T-helper 1 cell treated with Interleukin-12 subunit alpha and Interleukin-12 subunit beta and Interleukin-4 antibody, amounts not matched to agents 30 μg/mL and 1 μg/mL, for 36 hours (primary cell): ENCODE measurements around the gene ZNF644.
A peak's percentile ranks its signal among the peaks of the same experiment; 100 is the strongest.

Source experiments
- H3K27ac Mint-ChIP-seq: one replicate; pipeline ENCODE4 v1.8.0; 2021; ENCODE audit warnings: mild to moderate bottlenecking, mixed read lengths
- H3K27me3 Mint-ChIP-seq: one replicate; pipeline ENCODE4 v1.8.0; 2021; ENCODE audit warnings: low read depth, mixed read lengths
- H3K36me3 Mint-ChIP-seq: one replicate; pipeline ENCODE4 v1.8.0; 2021; ENCODE audit warnings: low read depth, mixed read lengths
- H3K4me1 Mint-ChIP-seq: one replicate; pipeline ENCODE4 v1.8.0; 2021; ENCODE audit warnings: low read depth, mixed read lengths
- H3K4me3 Mint-ChIP-seq: one replicate; pipeline ENCODE4 v1.8.0; 2021; ENCODE audit warnings: mild to moderate bottlenecking, moderate library complexity, mixed read lengths
- H3K9me3 Mint-ChIP-seq: one replicate; pipeline ENCODE4 v1.8.0; 2021; ENCODE audit warnings: mixed read lengths

Gene ZNF644

GRCh38 chr1:91036894-91037829, 15.3 kb upstream of the ZNF644 start:
- Mint-ChIP-seq H3K36me3 (no peaks in the 10 kb centered on the region), H3K4me3 (no peak overlapping the region), H3K27ac (no peak overlapping the region), H3K27me3 (peaks cover 20% of the 10 kb centered on the region), H3K9me3 (peaks cover 4% of the 10 kb centered on the region), H3K4me1 (no peaks in the 10 kb centered on the region)

GRCh38 chr1:91032349-91032748, 10.5 kb upstream of the ZNF644 start:
- H3K4me1 Mint-ChIP-seq = no peaks in the 10 kb centered on the region
- H3K4me3 Mint-ChIP-seq = no peak overlapping the region
- no peak overlapping the region for H3K27ac Mint-ChIP-seq
- H3K36me3 Mint-ChIP-seq = no peaks in the 10 kb centered on the region
- peaks cover 20% of the 10 kb centered on the region for H3K27me3 Mint-ChIP-seq
- no peaks in the 10 kb centered on the region for H3K9me3 Mint-ChIP-seq

GRCh38 chr1:91031081-91031480, 9.2 kb upstream of the ZNF644 start:
- no peaks in the 10 kb centered on the region for H3K9me3 Mint-ChIP-seq
- H3K27me3 Mint-ChIP-seq = peaks cover 20% of the 10 kb centered on the region
- H3K27ac Mint-ChIP-seq = no peak overlapping the region
- H3K4me3 Mint-ChIP-seq = no peak overlapping the region
- no peaks in the 10 kb centered on the region for H3K36me3 Mint-ChIP-seq
- no peaks in the 10 kb centered on the region for H3K4me1 Mint-ChIP-seq

- no peak overlapping the region for H3K4me3 Mint-ChIP-seq
- peaks cover under 1% of the 10 kb centered on the region for H3K36me3 Mint-ChIP-seq
- no peaks in the 10 kb centered on the region for H3K9me3 Mint-ChIP-seq
- H3K27me3 Mint-ChIP-seq = peaks cover 4% of the 10 kb centered on the region
- peaks cover 8% of the 10 kb centered on the region for H3K4me1 Mint-ChIP-seq
- H3K27ac Mint-ChIP-seq = no peak overlapping the region
These were observed 4.9 kb upstream of the ZNF644 start for GRCh38 chr1:91026777-91027176.

- H3K27ac Mint-ChIP-seq = no peak overlapping the region
- H3K4me1 Mint-ChIP-seq = peaks cover 8% of the 10 kb centered on the region
- no peaks in the 10 kb centered on the region for H3K9me3 Mint-ChIP-seq
- H3K36me3 Mint-ChIP-seq = peaks cover 2% of the 10 kb centered on the region
- no peak overlapping the region for H3K4me3 Mint-ChIP-seq
- H3K27me3 Mint-ChIP-seq = peaks cover 1% of the 10 kb centered on the region
These were observed 4.5 kb upstream of the ZNF644 start for GRCh38 chr1:91026320-91026719.

- Mint-ChIP-seq H3K27me3 (no peaks in the 10 kb centered on the region), H3K9me3 (no peaks in the 10 kb centered on the region), H3K4me1 (peaks cover 20% of the 10 kb centered on the region), H3K27ac (no peak overlapping the region), H3K36me3 (peaks cover 8% of the 10 kb centered on the region), H3K4me3 (no peak overlapping the region)
These were observed 2.8 kb upstream of the ZNF644 start for GRCh38 chr1:91024481-91025119.

GRCh38 chr1:91022518-91022929, 689 bp upstream of the ZNF644 start:
- H3K27me3 Mint-ChIP-seq = no peaks in the 10 kb centered on the region
- peaks cover 38% of the 10 kb centered on the region for H3K4me1 Mint-ChIP-seq
- H3K9me3 Mint-ChIP-seq = no peaks in the 10 kb centered on the region
- peak overlapping the region; percentile 98 for H3K27ac Mint-ChIP-seq
- peak overlapping the region; percentile 94 for H3K4me3 Mint-ChIP-seq
- peaks cover 15% of the 10 kb centered on the region for H3K36me3 Mint-ChIP-seq

GRCh38 chr1:91020967-91021685, 709 bp downstream of the ZNF644 start:
- H3K27me3 Mint-ChIP-seq = no peaks in the 10 kb centered on the region
- peak overlapping the region; percentile 94 for H3K4me3 Mint-ChIP-seq
- peaks cover 15% of the 10 kb centered on the region for H3K36me3 Mint-ChIP-seq
- peak overlapping the region; percentile 98 for H3K27ac Mint-ChIP-seq
- no peaks in the 10 kb centered on the region for H3K9me3 Mint-ChIP-seq
- peaks cover 39% of the 10 kb centered on the region for H3K4me1 Mint-ChIP-seq

- Mint-ChIP-seq H3K27ac (peak overlapping the region; percentile 98), H3K27me3 (no peaks in the 10 kb centered on the region), H3K36me3 (peaks cover 15% of the 10 kb centered on the region), H3K9me3 (no peaks in the 10 kb centered on the region), H3K4me3 (peak overlapping the region; percentile 94), H3K4me1 (peaks cover 43% of the 10 kb centered on the region)
These were observed 1.3 kb downstream of the ZNF644 start for GRCh38 chr1:91020486-91020885.

GRCh38 chr1:91018006-91018405, 3.8 kb downstream of the ZNF644 start:
- Mint-ChIP-seq H3K27me3 (no peaks in the 10 kb centered on the region), H3K4me1 (peaks cover 51% of the 10 kb centered on the region), H3K9me3 (no peaks in the 10 kb centered on the region), H3K36me3 (peaks cover 15% of the 10 kb centered on the region), H3K27ac (peak overlapping the region; percentile 57), H3K4me3 (no peak overlapping the region)

- H3K9me3 Mint-ChIP-seq = no peaks in the 10 kb centered on the region
- peaks cover 54% of the 10 kb centered on the region for H3K4me1 Mint-ChIP-seq
- no peaks in the 10 kb centered on the region for H3K27me3 Mint-ChIP-seq
- H3K4me3 Mint-ChIP-seq = no peak overlapping the region
- H3K27ac Mint-ChIP-seq = no peak overlapping the region
- H3K36me3 Mint-ChIP-seq = peaks cover 12% of the 10 kb centered on the region
These were observed 5.9 kb downstream of the ZNF644 start for GRCh38 chr1:91015794-91016550.

- Mint-ChIP-seq H3K27ac (no peak overlapping the region), H3K27me3 (no peaks in the 10 kb centered on the region), H3K9me3 (no peaks in the 10 kb centered on the region), H3K4me1 (peaks cover 50% of the 10 kb centered on the region), H3K4me3 (no peak overlapping the region), H3K36me3 (peaks cover 9% of the 10 kb centered on the region)
These were observed 6.5 kb downstream of the ZNF644 start for GRCh38 chr1:91015358-91015780.

GRCh38 chr1:91014475-91014874, 7.4 kb downstream of the ZNF644 start:
- peaks cover 11% of the 10 kb centered on the region for H3K36me3 Mint-ChIP-seq
- peaks cover 46% of the 10 kb centered on the region for H3K4me1 Mint-ChIP-seq
- H3K9me3 Mint-ChIP-seq = no peaks in the 10 kb centered on the region
- H3K27me3 Mint-ChIP-seq = no peaks in the 10 kb centered on the region
- no peak overlapping the region for H3K27ac Mint-ChIP-seq
- H3K4me3 Mint-ChIP-seq = no peak overlapping the region

GRCh38 chr1:91013302-91013701, 8.5 kb downstream of the ZNF644 start:
- peaks cover 36% of the 10 kb centered on the region for H3K4me1 Mint-ChIP-seq
- no peaks in the 10 kb centered on the region for H3K9me3 Mint-ChIP-seq
- no peaks in the 10 kb centered on the region for H3K27me3 Mint-ChIP-seq
- no peak overlapping the region for H3K4me3 Mint-ChIP-seq
- H3K36me3 Mint-ChIP-seq = peaks cover 11% of the 10 kb centered on the region
- H3K27ac Mint-ChIP-seq = no peak overlapping the region
